ENCODE data around the gene ABCA4. TPM values are rescaled to one million over a fixed set of nuclear protein-coding genes. Genes with fewer than 3 reads are reported as not detected.

Gene ABCA4
- total and polyA plus RNA-seq, 8 donors, result 0.08 to 1.2 (median 0.37) TPM; not detected in 5

- peaks cover 0 to 6% (median 3%) of the 10 kb centered on the region in 4 donors for H3K4me1 ChIP-seq
- H3K9me3 ChIP-seq, result no peaks in the 10 kb centered on the region
- 63 to 77% (median 71%) methylated on average over 3 of the region's 3 CpGs for WGBS, 5 donors
- no peak for TF ChIP-seq EP300 (IDR thresholded peaks at IDR 0.05)
- peak in 1 of 3 donors; percentile 11 for TF ChIP-seq POLR2AphosphoS5 (IDR thresholded peaks at IDR 0.05)
- H3K4me3 ChIP-seq, result no peak overlapping the region
- H3K27me3 ChIP-seq, result peaks cover 0 to 4% (median 0%) of the 10 kb centered on the region in 3 donors
- peak overlapping the region in 1 of 5 donors; percentile 1 for H3K27ac ChIP-seq
- intact Hi-C loops (cut with DNase I; ENCODE audit: low total_unique reads), result loop anchor here (10.0 kb wide), 1 partner anchor 196 kb away; the partner anchor contains the start of gene ARHGAP29
- no peaks in the 10 kb centered on the region for H3K36me3 ChIP-seq
- DNase-seq, result peak in 1 of 2 donors; percentile 52
Measured at GRCh38 chr1:94038511-94038910, 82.4 kb downstream of the ABCA4 start.

GRCh38 chr1:94037392-94038229 is 83.3 kb downstream of the ABCA4 start:
- TF ChIP-seq EP300 (IDR thresholded peaks at IDR 0.05) (no peak), POLR2A (IDR thresholded peaks at IDR 0.05) (no peak), POLR2AphosphoS5 (IDR thresholded peaks at IDR 0.05) (no peak), CTCF (IDR thresholded peaks at IDR 0.05) (no peak)
- intact Hi-C loops (cut with DNase I; ENCODE audit: low total_unique reads), result loop anchor here (10.0 kb wide), 1 partner anchor 197 kb away; the partner anchor contains the start of gene ARHGAP29
- peak overlapping the region in 1 of 5 donors; percentile 63 for H3K27ac ChIP-seq

GRCh38 chr1:94036730-94037129 is 84.2 kb downstream of the ABCA4 start:
- peak in 1 of 2 donors; percentile 44 for DNase-seq
- Histone ChIP-seq H3K27ac (peak overlapping the region in 1 of 5 donors; percentile 63), H3K27me3 (peaks cover 0 to 4% (median 0%) of the 10 kb centered on the region in 3 donors), H3K9me3 (no peaks in the 10 kb centered on the region), H3K4me1 (peaks cover 0 to 6% (median 3%) of the 10 kb centered on the region in 4 donors), H3K4me3 (no peak overlapping the region), H3K36me3 (no peaks in the 10 kb centered on the region)
- intact Hi-C loops (cut with DNase I; ENCODE audit: low total_unique reads), result loop anchor here (10.0 kb wide), 1 partner anchor 198 kb away; the partner anchor contains the start of gene ARHGAP29
- 44 to 64% (median 53%) methylated on average over 6 of the region's 6 CpGs for WGBS, 5 donors
- TF ChIP-seq POLR2AphosphoS5 (IDR thresholded peaks at IDR 0.05) (no peak), EP300 (IDR thresholded peaks at IDR 0.05) (no peak), POLR2A (IDR thresholded peaks at IDR 0.05) (no peak), CTCF (IDR thresholded peaks at IDR 0.05) (no peak)

More at GRCh38 chr1:94037392-94038229, 83.3 kb downstream of the ABCA4 start:
- Histone ChIP-seq H3K36me3 (no peaks in the 10 kb centered on the region), H3K9me3 (no peaks in the 10 kb centered on the region), H3K4me3 (no peak overlapping the region), H3K27me3 (peaks cover 0 to 4% (median 0%) of the 10 kb centered on the region in 3 donors), H3K4me1 (peaks cover 0 to 6% (median 3%) of the 10 kb centered on the region in 4 donors)
- 72 to 82% (median 78%) methylated on average over 9 of the region's 9 CpGs for WGBS, 5 donors
- no peak for DNase-seq

GRCh38 chr1:94033849-94034248 is 87.1 kb downstream of the ABCA4 start:
- intact Hi-C loops (cut with DNase I; ENCODE audit: low total_unique reads), result loop anchor here (10.0 kb wide), 1 partner anchor 201 kb away; the partner anchor contains the start of gene ARHGAP29
- no peaks in the 10 kb centered on the region for H3K36me3 ChIP-seq
- H3K27ac ChIP-seq, result no peak overlapping the region
- H3K9me3 ChIP-seq, result no peaks in the 10 kb centered on the region
- DNase-seq, result no peak
- peaks cover 0 to 6% (median 0%) of the 10 kb centered on the region in 4 donors for H3K4me1 ChIP-seq
- peaks cover 0 to 4% (median 0%) of the 10 kb centered on the region in 3 donors for H3K27me3 ChIP-seq
- TF ChIP-seq POLR2AphosphoS5 (IDR thresholded peaks at IDR 0.05), result no peak
- no peak overlapping the region for H3K4me3 ChIP-seq
- WGBS, 5 donors, result 61 to 74% (median 63%) methylated on average over 3 of the region's 3 CpGs

GRCh38 chr1:94032637-94033036 is 88.3 kb downstream of the ABCA4 start:
- no peak overlapping the region for H3K27ac ChIP-seq
- WGBS, 5 donors, result 78 to 91% (median 88%) methylated on average over 3 of the region's 3 CpGs
- no peaks in the 10 kb centered on the region for H3K9me3 ChIP-seq
- H3K36me3 ChIP-seq, result no peaks in the 10 kb centered on the region
- H3K4me1 ChIP-seq, result peaks cover 0 to 6% (median 0%) of the 10 kb centered on the region in 4 donors
- no peak overlapping the region for H3K4me3 ChIP-seq
- no peak for TF ChIP-seq EP300 (IDR thresholded peaks at IDR 0.05)
- no peak for TF ChIP-seq CTCF (IDR thresholded peaks at IDR 0.05)
- TF ChIP-seq POLR2AphosphoS5 (IDR thresholded peaks at IDR 0.05), result no peak
- TF ChIP-seq POLR2A (IDR thresholded peaks at IDR 0.05), result no peak
- DNase-seq, result no peak
- intact Hi-C loops (cut with DNase I; ENCODE audit: low total_unique reads), result loop anchor here (10.0 kb wide), 1 partner anchor 202 kb away; the partner anchor contains the start of gene ARHGAP29
- H3K27me3 ChIP-seq, result peaks cover 0 to 4% (median 0%) of the 10 kb centered on the region in 3 donors

All from stomach (tissue), 9 donors.